SIG-M5 treated with dmso at 0.1 percent for 504 hours (cell line): ENCODE results near the gene EIF2D.

ENCODE experiments used
- DNase-seq: peaks from one replicate; lab custom pipeline; 2025; ENCODE audit not compliant: unreplicated experiment; lab: John Stamatoyannopoulos, UW

Gene EIF2D

GRCh38 chr1:206572835-206573234, 39.4 kb downstream of the EIF2D start:
- no peak for DNase-seq

- no peak for DNase-seq
Observed at GRCh38 chr1:206570529-206570928, 41.7 kb downstream of the EIF2D start.

GRCh38 chr1:206569556-206569955, 42.7 kb downstream of the EIF2D start:
- no peak for DNase-seq

DNA sequence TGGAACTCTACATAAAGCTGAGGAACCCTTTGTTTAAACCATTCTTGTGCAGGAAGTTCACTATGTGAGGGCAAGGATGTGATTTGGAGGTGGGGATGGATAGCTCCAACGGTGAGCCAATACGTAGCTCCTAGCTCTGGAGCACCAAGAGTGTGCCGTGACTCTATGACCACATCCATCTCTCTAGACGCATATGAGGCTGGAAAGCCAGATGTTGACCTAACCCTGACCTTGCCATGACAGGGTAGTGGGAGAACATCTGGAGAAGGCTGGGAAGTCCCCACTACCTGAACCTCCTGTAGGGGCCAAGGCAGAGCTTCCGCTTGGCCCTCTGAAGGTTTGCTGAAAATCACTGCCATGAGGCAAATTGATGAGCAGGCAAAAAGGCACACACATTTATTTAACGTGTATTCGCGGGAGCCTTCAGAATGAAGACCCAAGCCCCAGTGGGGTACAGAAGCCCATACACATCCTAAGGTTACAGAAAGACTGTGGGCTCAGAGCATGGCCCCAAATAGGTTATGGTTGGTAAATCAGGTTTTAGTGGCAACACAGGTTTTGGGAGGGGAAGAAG, 43.4 kb downstream of the EIF2D start:
- DNase-seq, result no peak

DNA sequence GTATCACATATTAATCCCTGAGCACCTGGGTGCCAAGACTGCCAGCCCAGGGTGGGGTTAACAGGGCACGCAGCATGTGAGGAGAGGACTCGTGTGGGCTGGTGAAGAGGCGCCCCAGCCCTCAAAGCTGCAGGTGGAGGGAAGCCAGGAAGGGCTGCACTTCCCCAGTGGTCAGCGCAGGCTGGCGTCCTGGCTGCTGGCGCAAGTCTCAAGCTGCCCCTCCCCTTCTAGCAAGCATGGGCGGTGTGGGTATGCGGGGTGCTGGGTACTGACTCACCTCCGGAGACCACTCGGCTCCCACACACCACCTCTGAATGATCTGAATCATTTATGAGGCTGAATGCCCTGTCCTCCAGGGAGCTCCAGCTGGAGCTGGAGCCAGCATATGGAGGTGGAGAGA, 44.0 kb downstream of the EIF2D start:
- no peak for DNase-seq

DNA sequence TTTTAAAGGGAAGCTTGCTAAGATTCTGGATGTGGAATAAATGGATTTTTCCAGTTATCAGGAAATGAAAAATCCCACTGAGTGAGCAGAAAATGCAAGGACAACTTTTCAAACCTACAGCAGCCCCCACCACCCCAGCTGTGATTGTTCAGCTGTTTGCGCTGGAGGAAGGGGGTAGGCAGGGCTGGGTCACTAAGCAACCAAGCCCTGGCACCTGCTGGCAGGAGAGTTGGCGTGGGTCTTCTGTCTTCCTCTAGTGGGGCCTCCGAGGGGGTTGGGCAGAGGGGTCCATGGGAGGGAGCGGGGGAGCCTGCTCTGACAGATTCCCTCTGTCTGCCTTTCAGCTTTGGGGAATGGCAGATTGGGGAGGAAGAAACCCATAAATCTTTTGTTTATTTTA, 45.3 kb downstream of the EIF2D start:
- no peak for DNase-seq

GRCh38 chr1:206565995-206566394, 46.3 kb downstream of the EIF2D start:
- no peak for DNase-seq

GRCh38 chr1:206563367-206564207, 48.7 kb downstream of the EIF2D start:
- no peak for DNase-seq

- no peak for DNase-seq
Observed at GRCh38 chr1:206560007-206560716, 52.1 kb downstream of the EIF2D start.

GRCh38 chr1:206559672-206559995, 52.6 kb downstream of the EIF2D start:
- no peak for DNase-seq

GRCh38 chr1:206558794-206559671, 53.2 kb downstream of the EIF2D start:
- DNase-seq, result peak; percentile 41

- DNase-seq, result peak; percentile 78
Observed at GRCh38 chr1:206557636-206558473, 54.4 kb downstream of the EIF2D start.

DNA sequence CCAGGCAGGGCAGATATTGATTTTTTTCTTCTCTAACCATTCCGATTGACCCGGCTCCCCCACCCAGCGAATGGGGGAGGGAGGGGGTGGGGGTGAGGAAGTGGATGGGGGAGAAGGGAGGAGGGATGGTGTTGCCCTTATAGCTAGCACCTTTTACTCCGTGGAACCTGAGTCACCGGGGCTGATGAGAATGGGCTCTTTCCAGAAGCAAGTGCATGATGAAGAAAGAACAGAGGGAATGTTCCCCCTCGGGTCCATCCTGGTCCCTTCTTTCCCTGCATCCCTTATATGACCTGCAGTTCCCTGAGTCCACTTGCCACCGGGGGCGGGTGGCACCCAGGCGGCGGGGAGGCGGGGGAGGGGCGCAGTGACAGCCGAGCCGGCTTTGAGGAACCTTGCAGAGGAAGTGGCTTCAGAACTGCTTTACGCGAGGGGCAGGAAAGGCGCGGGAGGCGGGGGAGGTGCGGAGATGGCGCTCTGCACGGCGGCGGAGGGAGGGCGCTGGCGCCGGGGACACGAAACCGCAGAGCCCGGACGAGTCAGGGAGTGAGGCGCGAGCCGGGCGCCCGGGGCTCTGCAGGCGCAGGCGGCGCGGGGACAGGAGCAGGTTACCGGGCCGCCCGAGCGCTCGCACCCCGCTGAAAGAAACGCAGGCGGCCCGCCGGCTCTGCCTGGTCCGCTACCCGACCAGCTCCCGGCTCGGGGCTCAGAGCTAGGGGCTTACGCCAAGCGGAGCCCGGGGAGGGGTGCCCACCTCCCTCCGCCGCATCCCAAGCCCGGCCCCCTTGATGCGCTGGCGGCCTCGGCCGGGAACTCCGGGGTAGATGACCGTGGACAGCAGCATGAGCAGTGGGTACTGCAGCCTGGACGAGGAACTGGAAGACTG, 55.3 kb downstream of the EIF2D start:
- peak; percentile 96 for DNase-seq

GRCh38 chr1:206556047-206556749, 56.1 kb downstream of the EIF2D start:
- DNase-seq, result no peak

- DNase-seq, result no peak
Observed at GRCh38 chr1:206555473-206555935, 56.8 kb downstream of the EIF2D start.

GRCh38 chr1:206554701-206555472, 57.4 kb downstream of the EIF2D start:
- no peak for DNase-seq

DNA sequence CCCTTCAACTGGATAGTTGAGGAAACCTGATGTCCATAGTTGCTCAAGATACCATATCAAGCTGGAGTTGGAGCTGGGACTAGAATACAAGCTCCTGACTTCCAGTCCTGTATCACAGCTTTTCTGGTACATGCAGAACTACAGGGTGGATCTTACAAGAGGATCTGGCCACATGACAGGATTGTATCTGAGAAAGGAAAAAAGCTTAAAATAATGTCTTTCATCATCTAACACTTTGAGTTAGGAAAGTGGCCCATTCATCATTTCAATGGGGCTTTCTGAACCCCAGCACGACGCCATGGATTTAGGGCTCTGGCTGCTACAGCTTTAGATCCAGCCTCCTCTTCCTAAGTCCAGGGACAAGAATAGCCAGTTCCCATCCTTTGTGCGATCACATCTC, 58.1 kb downstream of the EIF2D start:
- DNase-seq, result no peak

DNA sequence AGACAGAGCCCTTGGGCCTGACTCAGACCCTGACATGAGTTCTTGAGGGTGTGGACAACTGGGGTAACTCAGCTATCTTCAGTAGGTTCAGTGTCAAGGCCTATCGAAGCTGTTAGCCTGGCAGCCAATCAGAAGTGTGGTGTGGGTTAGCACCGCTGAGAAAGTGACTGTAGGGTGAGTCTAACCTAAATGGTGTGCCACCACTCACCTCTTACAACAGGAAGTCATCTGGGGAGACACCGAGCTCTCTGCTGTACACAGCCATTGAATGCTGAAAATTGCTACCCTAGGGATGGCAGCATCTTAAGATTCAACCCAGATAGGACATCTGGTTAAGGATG, 60.3 kb downstream of the EIF2D start:
- no peak for DNase-seq
